Measurements from ENCODE around the gene MSANTD7. TPM values are rescaled to one million over a fixed set of nuclear protein-coding genes. Genes with fewer than 3 reads are reported as not detected.

Gene MSANTD7
- total RNA-seq (14.4 and 14.9 TPM in 2 replicates), polyA plus RNA-seq (7.2 and 8.2 TPM in 2 replicates), polyA minus RNA-seq (ENCODE audit: low replicate concordance) (5.5 and 9.6 TPM in 2 replicates)
- 7.2 and 8.6 TPM in 2 replicates for polyA plus RNA-seq (2012)

- Histone ChIP-seq H3K79me2 (ENCODE audit: control insufficient read depth, insufficient read depth, low read length) (peaks cover 27% of the 10 kb centered on the region), H3K4me3 (replicated peaks in 1 of 4; ENCODE audit: control extremely low read depth in 1 of 4, insufficient read depth in 1 of 4, low read depth in 3 of 4, low read length in 4 of 4) (peak within 1 kb of the TSS; percentile 85 to 92 (median 90)), H3K4me1 (ENCODE audit: control insufficient read depth, extremely low read depth, insufficient read depth, low read length) (no peaks in the 10 kb centered on the region), H3K27me3 (ENCODE audit: control insufficient read depth, insufficient read depth, low read length) (no peaks in the 10 kb centered on the region), H3K9me3 (ENCODE audit: control insufficient read depth, insufficient read depth, low read depth, low read length) (no peaks in the 10 kb centered on the region), H3K27ac (ENCODE audit: insufficient read depth, low read length) (peak within 1 kb of the TSS; percentile 92), H3K4me2 (ENCODE audit: extremely low read depth, insufficient read depth, low read length) (peak within 1 kb of the TSS; percentile 94), H3K36me3 (ENCODE audit: control insufficient read depth, insufficient read depth, low read length) (peaks cover 5% of the 10 kb centered on the region), H2AFZ (ENCODE audit: low read length) (peak within 1 kb of the TSS; percentile 88), H3K9ac (ENCODE audit: insufficient read depth, low read length) (peak within 1 kb of the TSS; percentile 97), H4K20me1 (ENCODE audit: control insufficient read depth, extremely low read depth, insufficient read depth, low read length) (no peaks in the 10 kb centered on the region)
- DNase-seq (ENCODE audit: low read depth in 2 of 2): peak; percentile 98 to 99
- TF ChIP-seq EZH2 (IDR thresholded peaks at IDR 0.05; ENCODE audit: low read length, missing control alignments) (no peak), CTCF (conservative IDR thresholded peaks at IDR 0.05 in 1 of 2, IDR thresholded peaks at IDR 0.05 in 1 of 2; ENCODE audit: low read depth in 1 of 2, low read length in 2 of 2) (no peak)
These were observed at the start of gene MSANTD7, which contains the start of the genes CDNF and HSPA14 for GRCh38 chr10:14837757-14838581. TSS of gene MSANTD7 (plus strand) at chr10:14838306. CDS start at chr10:14842285, 3,979 bp downstream. TSS of gene CDNF (minus strand) at chr10:14838037. CDS start at chr10:14837946, 91 bp downstream. TSS of gene HSPA14 (plus strand) at chr10:14838306. CDS start at chr10:14838403, 97 bp downstream.

DNA sequence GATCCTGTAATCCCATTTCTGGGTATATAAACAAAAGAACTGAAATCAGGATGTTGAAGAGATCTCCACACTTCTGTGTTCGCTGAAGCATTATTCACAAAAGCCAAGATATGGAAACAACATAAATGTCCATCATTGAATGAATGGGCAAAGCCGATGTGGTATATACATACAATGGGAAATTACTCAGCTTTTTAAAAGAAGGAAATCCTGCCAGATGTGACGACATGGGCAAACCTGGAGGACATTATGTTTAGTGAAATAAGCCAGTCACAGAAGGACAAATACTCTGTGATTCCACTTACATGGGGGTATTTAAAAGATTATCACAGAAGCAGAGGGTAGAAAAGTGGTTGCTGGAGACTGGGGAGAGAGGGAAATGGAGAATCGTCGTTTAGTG, 39.5 kb upstream of the MSANTD7 start:
- Histone ChIP-seq H3K36me3 (ENCODE audit: control insufficient read depth, insufficient read depth, low read length) (no peaks in the 10 kb centered on the region), H3K4me1 (ENCODE audit: control insufficient read depth, extremely low read depth, insufficient read depth, low read length) (no peaks in the 10 kb centered on the region), H3K9ac (ENCODE audit: insufficient read depth, low read length) (no peak overlapping the region), H3K79me2 (ENCODE audit: control insufficient read depth, insufficient read depth, low read length) (no peaks in the 10 kb centered on the region), H3K9me3 (ENCODE audit: control insufficient read depth, insufficient read depth, low read depth, low read length) (no peaks in the 10 kb centered on the region), H3K4me3 (replicated peaks in 1 of 4; ENCODE audit: control extremely low read depth in 1 of 4, insufficient read depth in 1 of 4, low read depth in 3 of 4, low read length in 4 of 4) (no peak overlapping the region), H2AFZ (ENCODE audit: low read length) (no peak overlapping the region), H4K20me1 (ENCODE audit: control insufficient read depth, extremely low read depth, insufficient read depth, low read length) (no peaks in the 10 kb centered on the region), H3K4me2 (ENCODE audit: extremely low read depth, insufficient read depth, low read length) (no peak overlapping the region), H3K27ac (ENCODE audit: insufficient read depth, low read length) (no peak overlapping the region), H3K27me3 (ENCODE audit: control insufficient read depth, insufficient read depth, low read length) (peaks cover 13% of the 10 kb centered on the region)
- TF ChIP-seq CTCF (conservative IDR thresholded peaks at IDR 0.05 in 1 of 2, IDR thresholded peaks at IDR 0.05 in 1 of 2; ENCODE audit: low read depth in 1 of 2, low read length in 2 of 2) (no peak), EZH2 (IDR thresholded peaks at IDR 0.05; ENCODE audit: low read length, missing control alignments) (no peak)
- DNase-seq (ENCODE audit: low read depth in 2 of 2): no peak

DNA sequence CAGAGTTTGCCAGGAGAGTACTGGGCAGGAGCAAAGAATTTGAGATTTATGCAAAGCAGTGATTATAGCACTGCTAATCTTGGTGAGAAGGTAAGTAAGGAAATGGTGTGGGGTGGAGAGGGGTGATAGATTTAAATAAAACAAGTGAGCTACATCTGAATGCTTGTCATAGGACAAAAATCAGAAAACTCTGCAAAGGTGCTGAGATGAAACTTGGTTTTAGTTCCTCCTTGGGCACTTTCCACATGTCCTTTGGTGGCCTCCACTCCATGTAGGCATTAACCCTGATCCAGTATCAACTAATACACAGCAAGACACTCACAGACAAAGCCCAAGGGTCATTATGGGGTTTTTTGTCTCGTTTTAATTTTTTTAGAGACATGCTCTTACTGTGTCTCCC, 37.7 kb upstream of the MSANTD7 start:
- no peaks in the 10 kb centered on the region for H3K9me3 ChIP-seq (ENCODE audit: control insufficient read depth, insufficient read depth, low read depth, low read length)

More for the DNA sequence above, 37.7 kb upstream of the MSANTD7 start:
- no peaks in the 10 kb centered on the region for H4K20me1 ChIP-seq (ENCODE audit: control insufficient read depth, extremely low read depth, insufficient read depth, low read length)
- no peak overlapping the region for H3K27ac ChIP-seq (ENCODE audit: insufficient read depth, low read length)
- H2AFZ ChIP-seq (ENCODE audit: low read length): no peak overlapping the region
- H3K9ac ChIP-seq (ENCODE audit: insufficient read depth, low read length): no peak overlapping the region
- H3K4me2 ChIP-seq (ENCODE audit: extremely low read depth, insufficient read depth, low read length): no peak overlapping the region
- DNase-seq (ENCODE audit: low read depth in 2 of 2): no peak
- peaks cover 13% of the 10 kb centered on the region for H3K27me3 ChIP-seq (ENCODE audit: control insufficient read depth, insufficient read depth, low read length)
- H3K79me2 ChIP-seq (ENCODE audit: control insufficient read depth, insufficient read depth, low read length): no peaks in the 10 kb centered on the region
- H3K4me3 ChIP-seq (replicated peaks in 1 of 4; ENCODE audit: control extremely low read depth in 1 of 4, insufficient read depth in 1 of 4, low read depth in 3 of 4, low read length in 4 of 4): no peak overlapping the region
- TF ChIP-seq CTCF (conservative IDR thresholded peaks at IDR 0.05 in 1 of 2, IDR thresholded peaks at IDR 0.05 in 1 of 2; ENCODE audit: low read depth in 1 of 2, low read length in 2 of 2) (no peak), EZH2 (IDR thresholded peaks at IDR 0.05; ENCODE audit: low read length, missing control alignments) (no peak)
- no peaks in the 10 kb centered on the region for H3K36me3 ChIP-seq (ENCODE audit: control insufficient read depth, insufficient read depth, low read length)
- no peaks in the 10 kb centered on the region for H3K4me1 ChIP-seq (ENCODE audit: control insufficient read depth, extremely low read depth, insufficient read depth, low read length)
